ENCODE results near the gene AKT3.

GRCh38 chr1:243559575-243560162, 290.4 kb downstream of the AKT3 start:
- TF ChIP-seq CTCF (IDR thresholded peaks at IDR 0.05; ENCODE audit: low read depth, low read length, poor library complexity, severe bottlenecking) (no peak), EZH2phosphoT487 (IDR thresholded peaks at IDR 0.05; ENCODE audit: borderline replicate concordance, low read length) (no peak)
